NT2/D1 (cell line): ENCODE results near the gene ZEB1.
"Not testable (repeated sequence)": the region's sequence is repeated elsewhere in the genome, so short reads cannot be mapped to it uniquely, and the experiment has no call there.

Experiments
- DNase-seq: peaks from one replicate; pipeline ENCODE4 v3.0.0-alpha.2; 2011; ENCODE audit warnings: low read depth, low spot score
- H3K27me3 ChIP-seq: 2 replicates; pipeline ENCODE4 v1.6.0; 2011; ENCODE audit warnings: mild to moderate bottlenecking; ENCODE audit not compliant: insufficient read length, insufficient read depth
- H3K36me3 ChIP-seq: 2 replicates; pipeline ENCODE4 v1.6.1; 2011; ENCODE audit warnings: mild to moderate bottlenecking, low read length, mixed read lengths; ENCODE audit not compliant: insufficient read depth, insufficient read length
- H3K4me1 ChIP-seq: 2 replicates; pipeline ENCODE4 v1.5.1; 2011; ENCODE audit not compliant: insufficient read depth, insufficient read length
- H3K4me3 ChIP-seq: 2 replicates; pipeline ENCODE4 v1.5.1; 2011; ENCODE audit warnings: low read depth; ENCODE audit not compliant: insufficient read length
- H3K9ac ChIP-seq: 2 replicates; pipeline ENCODE4 v1.6.0; 2011; ENCODE audit warnings: low read depth; ENCODE audit not compliant: insufficient read length
- H3K9me3 ChIP-seq: 2 replicates; pipeline ENCODE4 v1.5.1; 2011; ENCODE audit warnings: mild to moderate bottlenecking, low read length; ENCODE audit not compliant: insufficient read depth
- SUZ12 ChIP-seq: IDR thresholded peaks from 2 replicates; pipeline ENCODE4 v1.6.1; 2011; ENCODE audit not compliant: insufficient read length, insufficient read depth; ENCODE audit errors: extremely low read depth
- YY1 ChIP-seq: IDR thresholded peaks from 2 replicates; pipeline ENCODE4 v1.6.1; 2011; ENCODE audit not compliant: insufficient read length, insufficient read depth
- ZNF274 ChIP-seq: IDR thresholded peaks from 2 replicates; pipeline ENCODE4 v1.6.1; 2011; ENCODE audit warnings: mild to moderate bottlenecking, low read depth, low read length

ZEB1 gene

GRCh38 chr10:31393844-31394243 lies 74.8 kb downstream of the ZEB1 start:
- H3K4me3 ChIP-seq, result no peak overlapping the region
- H3K36me3 ChIP-seq, result no peaks in the 10 kb centered on the region
- no peak overlapping the region for H3K9ac ChIP-seq
- H3K9me3 ChIP-seq, result no peaks in the 10 kb centered on the region
- TF ChIP-seq ZNF274, result no peak
- TF ChIP-seq SUZ12, result no peak
- no peak for TF ChIP-seq YY1
- DNase-seq, result no peak
- H3K27me3 ChIP-seq, result no peaks in the 10 kb centered on the region
- no peaks in the 10 kb centered on the region for H3K4me1 ChIP-seq

- H3K9me3 ChIP-seq, result no peaks in the 10 kb centered on the region
- no peak for TF ChIP-seq SUZ12
- no peak for TF ChIP-seq ZNF274
- no peak for TF ChIP-seq YY1
- H3K27me3 ChIP-seq, result no peaks in the 10 kb centered on the region
- H3K36me3 ChIP-seq, result no peaks in the 10 kb centered on the region
- DNase-seq, result no peak
- no peaks in the 10 kb centered on the region for H3K4me1 ChIP-seq
- no peak overlapping the region for H3K4me3 ChIP-seq
- H3K9ac ChIP-seq, result no peak overlapping the region
Measured at GRCh38 chr10:31395695-31396094, 76.7 kb downstream of the ZEB1 start.

GRCh38 chr10:31396376-31396775 lies 77.4 kb downstream of the ZEB1 start:
- Histone ChIP-seq H3K27me3 (no peaks in the 10 kb centered on the region), H3K4me3 (no peak overlapping the region), H3K9ac (no peak overlapping the region), H3K9me3 (no peaks in the 10 kb centered on the region), H3K4me1 (no peaks in the 10 kb centered on the region), H3K36me3 (no peaks in the 10 kb centered on the region)
- DNase-seq, result no peak
- no peak for TF ChIP-seq YY1
- TF ChIP-seq SUZ12, result no peak
- no peak for TF ChIP-seq ZNF274

GRCh38 chr10:31397852-31398251 lies 78.8 kb downstream of the ZEB1 start:
- Histone ChIP-seq H3K4me1 (no peaks in the 10 kb centered on the region), H3K36me3 (no peaks in the 10 kb centered on the region), H3K27me3 (no peaks in the 10 kb centered on the region), H3K4me3 (no peak overlapping the region), H3K9me3 (no peaks in the 10 kb centered on the region), H3K9ac (no peak overlapping the region)
- TF ChIP-seq SUZ12 (no peak), ZNF274 (no peak), YY1 (no peak)
- DNase-seq, result no peak

GRCh38 chr10:31399171-31399570 lies 80.2 kb downstream of the ZEB1 start:
- DNase-seq, result no peak

GRCh38 chr10:31399631-31400030 lies 80.6 kb downstream of the ZEB1 start:
- Histone ChIP-seq H3K27me3 (no peaks in the 10 kb centered on the region), H3K9ac (no peak overlapping the region)
- no peak for DNase-seq

More at GRCh38 chr10:31399171-31399570, 80.2 kb downstream of the ZEB1 start:
- TF ChIP-seq YY1, result no peak
- no peak for TF ChIP-seq ZNF274
- TF ChIP-seq SUZ12, result no peak
- Histone ChIP-seq H3K9me3 (no peaks in the 10 kb centered on the region), H3K36me3 (no peaks in the 10 kb centered on the region), H3K9ac (no peak overlapping the region), H3K27me3 (no peaks in the 10 kb centered on the region), H3K4me1 (no peaks in the 10 kb centered on the region), H3K4me3 (no peak overlapping the region)

GRCh38 chr10:31401287-31401686 lies 82.3 kb downstream of the ZEB1 start:
- DNase-seq, result no peak
- Histone ChIP-seq H3K4me1 (no peaks in the 10 kb centered on the region), H3K27me3 (no peaks in the 10 kb centered on the region), H3K9ac (no peak overlapping the region), H3K36me3 (no peaks in the 10 kb centered on the region), H3K9me3 (no peaks in the 10 kb centered on the region), H3K4me3 (no peak overlapping the region)
- TF ChIP-seq SUZ12 (no peak), ZNF274 (no peak), YY1 (no peak)

More at GRCh38 chr10:31399631-31400030, 80.6 kb downstream of the ZEB1 start:
- no peaks in the 10 kb centered on the region for H3K4me1 ChIP-seq
- no peak for TF ChIP-seq ZNF274
- TF ChIP-seq SUZ12, result no peak
- TF ChIP-seq YY1, result no peak
- H3K9me3 ChIP-seq, result no peaks in the 10 kb centered on the region
- no peaks in the 10 kb centered on the region for H3K36me3 ChIP-seq
- no peak overlapping the region for H3K4me3 ChIP-seq

GRCh38 chr10:31404640-31405039 lies 85.6 kb downstream of the ZEB1 start:
- no peak for DNase-seq
- no peak overlapping the region for H3K9ac ChIP-seq
- H3K4me1 ChIP-seq, result no peaks in the 10 kb centered on the region

GRCh38 chr10:31405829-31406228 lies 86.8 kb downstream of the ZEB1 start:
- H3K36me3 ChIP-seq, H3K9me3 ChIP-seq, DNase-seq, H3K4me1 ChIP-seq, H3K9ac ChIP-seq, H3K27me3 ChIP-seq, H3K4me3 ChIP-seq: not testable (repeated sequence)

More at GRCh38 chr10:31404640-31405039, 85.6 kb downstream of the ZEB1 start:
- no peaks in the 10 kb centered on the region for H3K9me3 ChIP-seq
- TF ChIP-seq YY1, result no peak
- no peak for TF ChIP-seq ZNF274
- TF ChIP-seq SUZ12, result no peak
- no peaks in the 10 kb centered on the region for H3K27me3 ChIP-seq
- no peak overlapping the region for H3K4me3 ChIP-seq
- H3K36me3 ChIP-seq, result no peaks in the 10 kb centered on the region

- not testable (repeated sequence) for H3K9me3 ChIP-seq, H3K27me3 ChIP-seq, H3K4me3 ChIP-seq, H3K4me1 ChIP-seq, H3K9ac ChIP-seq, DNase-seq, H3K36me3 ChIP-seq
Measured at GRCh38 chr10:31412397-31412796, 93.4 kb downstream of the ZEB1 start.
